B cell (primary cell): ENCODE results near the gene DAB1.

Experiments
- EZH2 ChIP-seq: IDR thresholded peaks from 2 replicates; pipeline ENCODE4 v1.6.1; 2012; ENCODE audit warnings: borderline replicate concordance, low read depth, mild to moderate bottlenecking, moderate library complexity, low read length; ENCODE audit not compliant: insufficient read depth, poor library complexity, severe bottlenecking
- TF ChIP-seq, protein P1 (sequence below): fragments of 200-600 bp; IDR thresholded peaks from one replicate; pipeline ENCODE4 v1.8.0; 2022; ENCODE audit warnings: antibody characterized with exemption, mild to moderate bottlenecking

DNA sequence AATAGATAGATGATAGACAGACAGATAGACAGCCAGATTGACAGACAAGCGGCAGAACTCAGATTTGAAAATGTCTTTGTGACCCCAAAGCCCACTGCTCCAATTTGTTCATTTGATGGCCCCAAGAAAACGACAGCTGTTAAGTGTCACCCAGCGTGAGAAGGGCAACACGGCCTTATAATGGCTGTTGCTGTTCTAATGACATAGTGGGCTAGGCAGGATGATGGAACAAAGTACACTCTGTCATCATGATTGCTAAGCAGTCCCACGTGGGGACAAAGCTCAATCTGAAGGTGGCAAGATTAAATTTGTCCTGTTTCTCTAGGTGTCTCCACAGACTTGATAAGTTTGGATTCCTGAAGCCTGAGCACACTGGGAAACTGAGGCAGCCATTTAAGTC is 112.9 kb downstream of the DAB1 start:
- TF ChIP-seq, protein P1, sequence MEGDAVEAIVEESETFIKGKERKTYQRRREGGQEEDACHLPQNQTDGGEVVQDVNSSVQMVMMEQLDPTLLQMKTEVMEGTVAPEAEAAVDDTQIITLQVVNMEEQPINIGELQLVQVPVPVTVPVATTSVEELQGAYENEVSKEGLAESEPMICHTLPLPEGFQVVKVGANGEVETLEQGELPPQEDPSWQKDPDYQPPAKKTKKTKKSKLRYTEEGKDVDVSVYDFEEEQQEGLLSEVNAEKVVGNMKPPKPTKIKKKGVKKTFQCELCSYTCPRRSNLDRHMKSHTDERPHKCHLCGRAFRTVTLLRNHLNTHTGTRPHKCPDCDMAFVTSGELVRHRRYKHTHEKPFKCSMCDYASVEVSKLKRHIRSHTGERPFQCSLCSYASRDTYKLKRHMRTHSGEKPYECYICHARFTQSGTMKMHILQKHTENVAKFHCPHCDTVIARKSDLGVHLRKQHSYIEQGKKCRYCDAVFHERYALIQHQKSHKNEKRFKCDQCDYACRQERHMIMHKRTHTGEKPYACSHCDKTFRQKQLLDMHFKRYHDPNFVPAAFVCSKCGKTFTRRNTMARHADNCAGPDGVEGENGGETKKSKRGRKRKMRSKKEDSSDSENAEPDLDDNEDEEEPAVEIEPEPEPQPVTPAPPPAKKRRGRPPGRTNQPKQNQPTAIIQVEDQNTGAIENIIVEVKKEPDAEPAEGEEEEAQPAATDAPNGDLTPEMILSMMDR = no peak
- no peak for TF ChIP-seq EZH2
